DOHH2 (cell line): ENCODE data around the gene TCEAL7.

ENCODE experiments used
- EZH2phosphoT487 ChIP-seq: fragments of 200-600 bp; sonication (generic); IDR thresholded peaks from 2 replicates; pipeline ENCODE4 v1.6.1; 2017; ENCODE audit warnings: borderline replicate concordance, mild to moderate bottlenecking, antibody characterized with exemption, low read length, moderate library complexity, mixed read lengths
- TF ChIP-seq, protein P1 (sequence below): fragments of 200-600 bp; sonication (generic); IDR thresholded peaks from one replicate; pipeline ENCODE4 v1.5.1; 2014; ENCODE audit warnings: antibody characterized with exemption, mild to moderate bottlenecking, low read depth, low read length; ENCODE audit not compliant: poor library complexity, severe bottlenecking

GRCh38 chrX:103293118-103293517 lies 36.9 kb upstream of the TCEAL7 start:
- TF ChIP-seq, protein P1, sequence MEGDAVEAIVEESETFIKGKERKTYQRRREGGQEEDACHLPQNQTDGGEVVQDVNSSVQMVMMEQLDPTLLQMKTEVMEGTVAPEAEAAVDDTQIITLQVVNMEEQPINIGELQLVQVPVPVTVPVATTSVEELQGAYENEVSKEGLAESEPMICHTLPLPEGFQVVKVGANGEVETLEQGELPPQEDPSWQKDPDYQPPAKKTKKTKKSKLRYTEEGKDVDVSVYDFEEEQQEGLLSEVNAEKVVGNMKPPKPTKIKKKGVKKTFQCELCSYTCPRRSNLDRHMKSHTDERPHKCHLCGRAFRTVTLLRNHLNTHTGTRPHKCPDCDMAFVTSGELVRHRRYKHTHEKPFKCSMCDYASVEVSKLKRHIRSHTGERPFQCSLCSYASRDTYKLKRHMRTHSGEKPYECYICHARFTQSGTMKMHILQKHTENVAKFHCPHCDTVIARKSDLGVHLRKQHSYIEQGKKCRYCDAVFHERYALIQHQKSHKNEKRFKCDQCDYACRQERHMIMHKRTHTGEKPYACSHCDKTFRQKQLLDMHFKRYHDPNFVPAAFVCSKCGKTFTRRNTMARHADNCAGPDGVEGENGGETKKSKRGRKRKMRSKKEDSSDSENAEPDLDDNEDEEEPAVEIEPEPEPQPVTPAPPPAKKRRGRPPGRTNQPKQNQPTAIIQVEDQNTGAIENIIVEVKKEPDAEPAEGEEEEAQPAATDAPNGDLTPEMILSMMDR, result no peak
- no peak for TF ChIP-seq EZH2phosphoT487
